Measurements from ENCODE around the gene ACER3. TPM values are rescaled to one million over a fixed set of nuclear protein-coding genes. Genes with fewer than 3 reads are reported as not detected.

Gene ACER3
- total and polyA plus RNA-seq, 7 donors, result 5.6 to 13.2 (median 9.4) TPM

- Histone ChIP-seq H3K27me3 (no peaks in the 10 kb centered on the region), H3K4me3 (no peak overlapping the region), H3K27ac (peak overlapping the region in 3 of 4 donors; percentile 86 to 92 (median 86)), H3K9me3 (no peaks in the 10 kb centered on the region), H3K4me1 (peaks cover 2 to 42% (median 31%) of the 10 kb centered on the region in 4 donors), H3K36me3 (no peaks in the 10 kb centered on the region)
- TF ChIP-seq POLR2AphosphoS5 (IDR thresholded peaks at IDR 0.05) (no peak), POLR2A (IDR thresholded peaks at IDR 0.05) (peak in 1 of 2 donors; percentile 21)
- peak; percentile 57 for DNase-seq
- intact Hi-C loops (cut with DNase I), result no loop called here
- WGBS, 2 donors, result 18 to 53% methylated on average over 5 of the region's 5 CpGs
Observed at GRCh38 chr11:77075425-77075905, 214.7 kb downstream of the ACER3 start.

Other genes with a start within 250 kb of the ACER3 start
- 10 to 100 TPM in 3 of 4 donors, 1 to 10 TPM in 1; 6.4 to 30.7 (median 16.2) TPM for gene LRRC32, start 190.2 kb upstream of the ACER3 start, total RNA-seq
- gene LRRC32, start 190.2 kb upstream of the ACER3 start, polyA plus RNA-seq, result 10 to 100 TPM in 1 of 3 donors, 1 to 10 TPM in 1, under 1 TPM in 1; 0.69 to 18.3 (median 1.8) TPM
- gene TSKU, start 77.6 kb upstream of the ACER3 start, total RNA-seq, result 10 to 100 TPM; 12.8 to 20.8 (median 20.4) TPM
- gene TSKU, start 77.6 kb upstream of the ACER3 start, polyA plus RNA-seq, result 10 to 100 TPM; 16.2 to 24.6 (median 23.4) TPM
- gene B3GNT6, start 173.5 kb downstream of the ACER3 start, total RNA-seq, result not detected
- gene B3GNT6, start 173.5 kb downstream of the ACER3 start, polyA plus RNA-seq, result 10 to 100 TPM; 14.4 to 29.7 (median 19.0) TPM
- gene CAPN5, start 206.1 kb downstream of the ACER3 start, total RNA-seq, result 10 to 100 TPM in 1 of 4 donors, 1 to 10 TPM in 3; 4.1 to 12.5 (median 6.7) TPM
- gene CAPN5, start 206.1 kb downstream of the ACER3 start, polyA plus RNA-seq, result 100 to 1,000 TPM in 1 of 3 donors, 10 to 100 TPM in 2; 89.5 to 110 (median 90.8) TPM
- 1 to 10 TPM in 1 of 4 donors, not detected in 3; 1.4 TPM for gene OMP, start 241.9 kb downstream of the ACER3 start, total RNA-seq
- 1 to 10 TPM in 1 of 3 donors, not detected in 2; 4.5 TPM for gene OMP, start 241.9 kb downstream of the ACER3 start, polyA plus RNA-seq

Data from sigmoid colon (tissue), 7 donors.